Fibroblast of lung (primary cell): ENCODE measurements around the gene EML3. TPM values are rescaled to one million over a fixed set of nuclear protein-coding genes. Genes with fewer than 3 reads are reported as not detected.

Source experiments
- DNase-seq, 2 donors: peaks; one replicate each; pipeline versions ENCODE4 v3.0.0 to v3.0.0-alpha.2; 2010; ENCODE audit warnings: low read depth in 2 of 2
- H2AFZ ChIP-seq: 2 replicates; pipeline ENCODE4 v1.5.1; 2012; ENCODE audit warnings: low read length, control low read depth, inconsistent platforms
- H3K27ac ChIP-seq: 2 replicates; pipeline ENCODE4 v1.5.1; 2011; ENCODE audit warnings: low read length, control low read depth; ENCODE audit not compliant: insufficient read depth
- H3K27me3 ChIP-seq: 2 replicates; pipeline ENCODE4 v1.5.1; 2011; ENCODE audit warnings: mild to moderate bottlenecking, low read length; ENCODE audit not compliant: control insufficient read depth, insufficient read depth
- H3K36me3 ChIP-seq: 2 replicates; pipeline ENCODE4 v1.5.1; 2011; ENCODE audit warnings: low read length; ENCODE audit not compliant: control insufficient read depth, insufficient read depth
- H3K4me1 ChIP-seq: 2 replicates; pipeline ENCODE4 v1.5.1; 2011; ENCODE audit warnings: low read length; ENCODE audit not compliant: control insufficient read depth, insufficient read depth; ENCODE audit errors: extremely low read depth
- H3K4me2 ChIP-seq: 2 replicates; pipeline ENCODE4 v1.5.1; 2011; ENCODE audit warnings: low read length, control low read depth; ENCODE audit not compliant: insufficient read depth; ENCODE audit errors: extremely low read depth
- H3K4me3 ChIP-seq, 4 experiments: fragments of 200-600 bp in 1 of 4; sonication (generic) in 1 of 4; replicated peaks in 1 of 4; 2 replicates each; pipeline ENCODE4 v1.5.1; 2011 to 2016; ENCODE audit warnings: low read length in 4 of 4, low read depth in 3 of 4, mild to moderate bottlenecking in 3 of 4, control low read depth in 2 of 4, inconsistent platforms in 1 of 4, mixed read lengths in 1 of 4; ENCODE audit not compliant: insufficient read depth in 1 of 4; ENCODE audit errors: control extremely low read depth in 1 of 4
- H3K79me2 ChIP-seq: 2 replicates; pipeline ENCODE4 v1.5.1; 2012; ENCODE audit warnings: mild to moderate bottlenecking, low read length, inconsistent platforms; ENCODE audit not compliant: control insufficient read depth, insufficient read depth
- H3K9ac ChIP-seq: 2 replicates; pipeline ENCODE4 v1.5.1; 2011; ENCODE audit warnings: mild to moderate bottlenecking, low read length, control low read depth; ENCODE audit not compliant: insufficient read depth
- H3K9me3 ChIP-seq: 2 replicates; pipeline ENCODE4 v1.5.1; 2012; ENCODE audit warnings: low read depth, low read length; ENCODE audit not compliant: control insufficient read depth, insufficient read depth
- H4K20me1 ChIP-seq: 2 replicates; pipeline ENCODE4 v1.5.1; 2011; ENCODE audit warnings: low read length; ENCODE audit not compliant: control insufficient read depth, insufficient read depth; ENCODE audit errors: extremely low read depth
- CTCF ChIP-seq, 2 donors: IDR thresholded peaks in 1 of 2; conservative IDR thresholded peaks in 1 of 2; 1 replicate in 1 of 2; 2 replicates in 1 of 2; pipeline ENCODE4 v1.5.1; 2011 to 2012; ENCODE audit warnings: low read length in 2 of 2, control low read depth in 1 of 2, inconsistent platforms in 1 of 2, low read depth in 1 of 2, mild to moderate bottlenecking in 1 of 2
- EZH2 ChIP-seq: IDR thresholded peaks from 2 replicates; pipeline ENCODE4 v1.5.1; 2012; ENCODE audit warnings: low read length, control low read depth, mild to moderate bottlenecking; ENCODE audit errors: missing control alignments
- polyA plus RNA-seq, 2 donors: library from polyadenylated mRNA; depleted of rRNA in 1 of 2; stranded (reverse) in 1 of 2; unstranded in 1 of 2; fragments of >200 nt; gene quantifications; 2 replicates each; pipeline ENCODE4 v1.2.1, GENCODE V29; 2011 to 2012; ENCODE audit warnings: missing spikeins in 1 of 2
- total RNA-seq: library from RNA; depleted of rRNA; stranded (reverse); fragments of >200 nt; gene quantifications from 2 replicates; pipeline ENCODE4 v1.2.1, GENCODE V29; 2014

EML3 gene
- total and polyA plus RNA-seq, 2 donors (not counting 1 experiment from before 2014, with no cell fraction given), result 20.5 to 22.6 TPM

- TF ChIP-seq EZH2 (no peak), CTCF (conservative IDR thresholded peaks at IDR 0.05 in 1 of 2, IDR thresholded peaks at IDR 0.05 in 1 of 2; ENCODE audit: low read depth in 1 of 2, low read length in 2 of 2) (no peak)
- H3K9me3 ChIP-seq, result no peaks in the 10 kb centered on the region
- peak; percentile 92 to 98 for DNase-seq
- no peaks in the 10 kb centered on the region for H4K20me1 ChIP-seq
- no peak overlapping the region for H2AFZ ChIP-seq
- peak overlapping the region; percentile 67 for H3K4me2 ChIP-seq
- peaks cover 25% of the 10 kb centered on the region for H3K79me2 ChIP-seq
- H3K4me1 ChIP-seq, result peaks cover 53% of the 10 kb centered on the region
- H3K27me3 ChIP-seq, result no peaks in the 10 kb centered on the region
- H3K27ac ChIP-seq, result peak overlapping the region; percentile 99
- peaks cover 10% of the 10 kb centered on the region for H3K36me3 ChIP-seq
- H3K4me3 ChIP-seq, result peak overlapping the region in 2 of 4 experiments; percentile 33 to 34
- H3K9ac ChIP-seq, result peak overlapping the region; percentile 35
Observed at GRCh38 chr11:62556108-62556874, 56.3 kb downstream of the EML3 start.

- Histone ChIP-seq H4K20me1 (no peaks in the 10 kb centered on the region), H3K4me3 (peak overlapping the region in 2 of 4 experiments; percentile 33 to 34), H3K27ac (peak overlapping the region; percentile 99), H3K9ac (peak overlapping the region; percentile 35), H3K4me2 (peak overlapping the region; percentile 67), H3K79me2 (peaks cover 25% of the 10 kb centered on the region), H3K9me3 (no peaks in the 10 kb centered on the region), H2AFZ (no peak overlapping the region), H3K36me3 (peaks cover 10% of the 10 kb centered on the region), H3K27me3 (no peaks in the 10 kb centered on the region), H3K4me1 (peaks cover 51% of the 10 kb centered on the region)
- no peak for TF ChIP-seq CTCF (conservative IDR thresholded peaks at IDR 0.05 in 1 of 2, IDR thresholded peaks at IDR 0.05 in 1 of 2; ENCODE audit: low read depth in 1 of 2, low read length in 2 of 2)
- no peak for TF ChIP-seq EZH2
- peak; percentile 48 to 76 for DNase-seq
Observed at GRCh38 chr11:62555464-62556107, 57.0 kb downstream of the EML3 start.

- peak overlapping the region in 2 of 4 experiments; percentile 14 to 49 for H3K4me3 ChIP-seq
- peak overlapping the region; percentile 17 for H3K9ac ChIP-seq
- H3K79me2 ChIP-seq, result peaks cover 19% of the 10 kb centered on the region
- DNase-seq, result no peak
- no peak overlapping the region for H2AFZ ChIP-seq
- H3K9me3 ChIP-seq, result no peaks in the 10 kb centered on the region
- TF ChIP-seq CTCF (conservative IDR thresholded peaks at IDR 0.05 in 1 of 2, IDR thresholded peaks at IDR 0.05 in 1 of 2; ENCODE audit: low read depth in 1 of 2, low read length in 2 of 2) (no peak), EZH2 (no peak)
- H3K4me1 ChIP-seq, result peaks cover 46% of the 10 kb centered on the region
- peak overlapping the region; percentile 100 for H3K4me2 ChIP-seq
- peak overlapping the region; percentile 99 for H3K27ac ChIP-seq
- H3K27me3 ChIP-seq, result no peaks in the 10 kb centered on the region
- no peaks in the 10 kb centered on the region for H4K20me1 ChIP-seq
- H3K36me3 ChIP-seq, result peaks cover 8% of the 10 kb centered on the region
Observed at GRCh38 chr11:62554387-62555167, 58.0 kb downstream of the EML3 start.
